GM19035 (cell line): ENCODE measurements around the gene RNF215.

Experiments used
- ATAC-seq: cut with Tn5 transposase; IDR thresholded peaks from one replicate; pipeline ENCODE4 v1.9.1; 2021; ENCODE audit not compliant: unreplicated experiment

The RNF215 gene

DNA sequence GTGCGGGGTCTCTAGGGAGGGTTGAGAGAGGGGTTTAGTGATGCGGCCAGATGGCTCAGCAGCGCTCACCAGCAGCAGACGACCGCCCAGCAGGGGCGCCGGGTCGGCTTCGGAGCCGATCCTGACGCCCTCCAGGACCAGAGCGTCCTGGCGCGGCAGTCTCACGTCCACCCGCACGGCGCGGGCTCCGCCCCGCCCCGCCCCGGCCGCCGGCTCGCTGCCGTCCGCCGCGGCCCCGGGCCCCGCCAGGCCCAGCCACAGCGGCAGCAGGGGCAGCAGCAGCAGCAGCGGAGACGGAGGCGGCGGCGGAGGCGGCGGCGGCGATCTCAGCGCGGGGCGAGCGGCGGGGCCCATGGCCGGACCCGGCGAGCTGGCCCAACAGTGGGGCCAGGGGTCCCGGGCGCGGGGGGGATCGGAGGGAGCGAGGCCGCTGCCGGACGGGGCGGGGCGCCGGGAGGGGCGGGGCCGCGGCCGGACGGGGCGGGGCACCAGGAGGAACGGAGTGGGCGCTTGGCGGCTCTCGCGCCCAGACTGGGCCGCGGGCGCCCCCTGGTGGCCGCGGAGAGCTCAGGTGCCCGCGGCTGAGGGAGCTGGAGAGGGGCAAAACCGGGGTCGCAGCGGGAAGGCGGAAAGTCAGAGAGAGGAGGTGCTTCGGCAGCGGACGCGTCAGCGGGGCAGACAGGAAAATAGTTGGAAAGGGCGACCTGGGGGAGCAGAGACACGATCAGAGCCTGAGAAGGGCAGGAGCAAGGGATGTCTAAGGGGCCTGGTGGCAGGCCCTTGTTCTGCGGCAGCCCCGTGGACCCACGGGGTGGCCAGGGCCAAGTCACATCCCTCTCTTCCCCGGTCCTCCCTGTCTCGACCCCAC is at the start of gene RNF215:
RNF215 (minus strand) TSS at position 452 of the 868 bp plus-strand sequence; CDS start at position 354, 98 bp downstream.
- ATAC-seq, result peak; percentile 76

DNA sequence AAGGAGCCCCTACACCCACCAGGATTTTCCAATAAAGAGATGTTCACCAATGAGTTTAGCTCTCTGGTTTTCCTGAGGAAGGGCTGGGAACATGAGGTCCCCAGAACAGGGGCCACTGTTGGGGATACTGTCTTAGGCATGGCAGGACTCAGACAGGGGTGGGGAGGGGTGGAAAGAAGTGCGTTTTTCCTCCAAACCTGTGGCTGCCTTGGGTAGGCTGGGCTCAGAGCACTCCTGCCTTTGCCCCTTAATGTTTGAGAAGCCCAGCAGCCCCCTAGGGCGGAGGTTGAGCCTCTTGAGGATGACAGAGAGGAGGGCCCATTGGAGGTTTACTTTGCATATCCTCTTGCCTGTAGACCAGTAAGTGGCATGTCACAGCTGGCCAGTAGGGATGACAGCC is 49.0 kb upstream of the RNF215 start:
- ATAC-seq, result no peak

DNA sequence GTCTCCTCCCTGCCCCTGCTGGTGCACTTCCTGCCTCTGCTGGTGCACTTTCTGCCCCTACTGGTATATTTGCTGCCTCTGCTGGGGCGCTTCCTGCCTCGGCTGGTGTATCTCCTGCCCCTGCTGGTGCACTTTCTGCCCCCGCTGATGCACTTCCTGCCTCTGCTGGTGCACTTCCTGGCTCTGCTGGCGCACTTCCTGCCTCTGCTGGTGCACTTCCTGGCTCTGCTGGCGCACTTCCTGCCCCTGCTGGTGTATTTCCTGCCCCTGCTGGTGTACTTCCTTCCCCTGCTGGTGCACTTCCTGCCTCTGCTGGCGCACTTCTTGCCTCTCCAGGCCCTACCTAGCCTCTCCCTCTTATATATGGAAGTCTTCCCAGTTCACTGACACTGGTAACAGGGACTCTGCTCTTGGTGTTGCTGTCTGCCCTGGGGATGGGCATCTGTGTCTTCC is 48.5 kb upstream of the RNF215 start:
- ATAC-seq, result no peak

DNA sequence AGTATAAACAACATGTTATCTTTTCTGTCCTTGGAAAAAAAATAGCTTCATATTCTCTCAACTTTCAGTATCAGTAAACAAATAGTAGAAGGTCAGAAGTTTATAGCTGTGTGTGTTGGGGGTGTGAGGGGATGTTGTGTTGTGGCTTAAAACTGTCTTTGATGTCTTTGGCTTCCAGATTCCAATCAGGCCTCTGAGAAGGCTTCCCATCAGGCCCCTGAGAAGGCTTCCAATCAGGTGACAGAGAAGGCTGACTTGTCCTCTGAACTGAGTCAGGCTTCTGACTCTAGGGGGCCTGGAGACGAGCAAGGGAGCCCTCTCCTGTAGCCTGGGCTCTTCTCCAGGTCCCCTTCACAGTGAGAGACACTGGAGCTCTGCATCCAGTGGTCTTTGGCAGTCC is 47.6 kb upstream of the RNF215 start:
- no peak for ATAC-seq

DNA sequence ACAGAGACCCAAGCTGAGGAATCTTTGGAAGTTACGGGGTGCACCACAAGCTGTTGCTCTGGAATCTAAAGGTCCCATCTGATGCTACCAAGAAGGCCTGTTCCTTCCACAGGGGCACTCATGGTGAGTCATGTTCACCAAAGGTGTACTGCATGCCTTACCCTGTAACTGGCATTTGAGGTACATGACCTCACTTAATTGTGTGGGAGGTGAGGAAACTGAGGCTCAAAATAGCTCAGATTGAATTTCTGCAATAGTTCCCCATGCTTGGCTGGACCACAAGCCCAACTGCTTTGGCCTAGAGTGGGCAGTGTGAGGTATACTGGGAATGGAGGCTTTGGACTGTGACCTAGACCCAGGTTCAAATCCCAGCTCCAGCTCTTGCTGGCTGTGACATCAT is 46.6 kb upstream of the RNF215 start:
- no peak for ATAC-seq

DNA sequence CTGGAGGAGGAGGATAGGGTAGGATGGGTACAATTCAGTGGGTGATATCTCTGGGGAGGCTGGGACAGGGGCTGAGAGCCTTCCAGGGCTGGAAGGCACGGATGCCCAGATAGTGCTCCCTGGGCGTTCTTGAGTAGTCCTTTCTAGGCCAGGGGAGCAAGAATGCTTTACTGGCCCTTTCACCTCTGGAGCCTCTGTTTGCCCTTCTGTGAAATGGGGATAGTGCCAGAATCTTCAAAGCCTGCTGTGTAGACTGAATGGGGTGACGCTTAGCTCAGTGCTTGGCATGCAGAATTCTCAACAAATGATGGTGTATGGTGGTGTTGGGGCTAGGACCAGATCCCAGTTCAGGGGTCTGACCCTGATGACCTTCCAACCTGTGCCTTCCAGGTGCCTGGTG is 46.0 kb upstream of the RNF215 start:
- ATAC-seq, result no peak

DNA sequence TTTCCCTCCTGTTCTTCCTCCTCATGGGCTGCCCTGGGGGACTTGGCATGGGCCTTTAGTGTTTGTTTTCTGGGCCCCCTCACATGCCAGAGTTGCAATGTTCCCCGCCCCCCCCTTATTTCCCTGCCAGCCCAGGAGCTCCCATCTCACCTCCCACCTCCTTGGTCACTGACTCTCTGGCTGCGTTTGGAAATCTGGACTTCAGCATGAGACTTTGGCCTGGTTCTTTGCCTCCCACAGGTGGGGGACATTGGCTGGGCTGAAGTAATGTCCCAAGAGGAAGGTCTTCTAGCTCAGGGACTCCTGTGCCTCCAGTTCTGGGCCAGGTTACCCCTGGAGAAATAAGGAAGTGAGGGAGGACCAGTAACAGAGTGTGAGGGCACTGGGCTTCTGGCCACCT is 45.3 kb upstream of the RNF215 start:
- ATAC-seq, result no peak

DNA sequence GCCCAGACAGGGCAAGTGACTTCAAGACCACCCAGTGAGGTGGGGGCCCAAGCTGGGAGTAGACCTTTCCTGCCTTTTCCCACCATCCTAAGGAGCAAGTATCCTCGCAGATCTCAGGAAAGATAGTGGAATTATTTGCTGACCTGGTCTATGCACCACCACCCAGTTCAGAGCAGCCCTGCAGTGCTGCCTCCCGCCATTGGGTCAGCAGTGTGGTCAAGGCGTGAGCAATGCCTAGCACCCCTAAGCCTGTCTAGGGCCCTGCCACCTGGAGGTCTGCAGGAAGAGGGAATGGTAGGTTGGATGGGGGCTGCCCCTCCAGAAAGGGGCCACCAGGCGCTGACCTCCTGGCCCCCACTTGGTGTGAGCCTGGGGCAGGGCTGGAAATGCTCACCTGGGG is 44.9 kb upstream of the RNF215 start:
- no peak for ATAC-seq

DNA sequence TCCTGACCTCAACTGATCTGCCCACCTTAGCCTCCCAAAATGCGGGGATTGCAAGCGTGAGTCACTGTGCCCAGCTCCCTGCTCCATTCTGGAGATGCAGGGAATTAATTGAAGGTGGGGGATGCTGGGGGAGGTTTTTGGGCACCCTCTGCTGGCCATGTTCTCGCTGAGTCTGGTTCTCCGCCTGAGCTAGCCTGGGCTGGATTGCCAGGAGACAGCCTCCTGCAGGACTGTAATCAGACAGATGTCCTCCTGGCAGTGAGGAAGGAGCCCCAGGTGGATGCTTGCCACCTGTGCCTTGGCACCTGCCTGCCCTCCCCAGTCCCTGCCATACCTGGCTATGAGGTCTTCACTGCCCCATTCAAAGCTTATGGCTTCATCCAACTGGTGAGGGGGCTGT is 43.7 kb upstream of the RNF215 start:
- ATAC-seq, result no peak

DNA sequence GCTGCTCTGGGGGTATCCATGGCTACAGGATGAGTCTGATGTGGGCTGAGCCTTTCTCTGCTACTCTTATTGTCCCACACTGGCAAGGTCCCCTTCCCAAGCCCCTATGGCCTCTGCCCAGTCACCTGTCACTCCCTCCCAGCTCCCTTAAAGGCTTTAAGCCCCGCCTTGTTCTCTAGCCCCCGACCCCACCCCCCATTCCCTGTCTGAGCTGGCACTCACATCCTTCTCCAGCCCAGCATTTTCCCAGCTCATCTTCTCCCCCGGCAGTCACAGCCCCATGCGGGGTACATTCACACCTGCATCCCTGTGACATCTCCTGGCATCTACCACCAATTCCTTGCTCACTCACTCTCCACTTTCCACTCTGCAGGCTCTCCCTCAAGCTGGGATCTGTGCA is 42.7 kb upstream of the RNF215 start:
- no peak for ATAC-seq

DNA sequence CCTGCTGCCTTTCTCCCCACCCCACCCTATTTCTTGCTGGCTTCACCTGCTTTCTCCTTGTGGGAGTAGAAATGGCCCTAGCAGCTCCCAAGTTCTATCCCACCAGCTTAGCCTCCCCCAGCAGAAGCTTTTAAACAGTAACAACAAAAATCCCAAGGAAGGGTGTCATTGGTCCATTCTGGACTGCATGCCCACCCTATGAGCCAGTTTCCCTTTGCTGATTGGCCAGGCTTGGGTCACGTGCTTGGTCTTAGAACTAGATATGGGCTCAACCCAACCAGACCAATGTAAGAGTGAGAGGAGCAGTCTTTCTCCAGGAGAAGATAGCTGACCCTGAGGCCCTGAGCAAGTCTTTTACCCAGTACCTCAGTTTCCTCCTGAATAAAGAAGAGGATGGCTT is 40.7 kb upstream of the RNF215 start:
- no peak for ATAC-seq

DNA sequence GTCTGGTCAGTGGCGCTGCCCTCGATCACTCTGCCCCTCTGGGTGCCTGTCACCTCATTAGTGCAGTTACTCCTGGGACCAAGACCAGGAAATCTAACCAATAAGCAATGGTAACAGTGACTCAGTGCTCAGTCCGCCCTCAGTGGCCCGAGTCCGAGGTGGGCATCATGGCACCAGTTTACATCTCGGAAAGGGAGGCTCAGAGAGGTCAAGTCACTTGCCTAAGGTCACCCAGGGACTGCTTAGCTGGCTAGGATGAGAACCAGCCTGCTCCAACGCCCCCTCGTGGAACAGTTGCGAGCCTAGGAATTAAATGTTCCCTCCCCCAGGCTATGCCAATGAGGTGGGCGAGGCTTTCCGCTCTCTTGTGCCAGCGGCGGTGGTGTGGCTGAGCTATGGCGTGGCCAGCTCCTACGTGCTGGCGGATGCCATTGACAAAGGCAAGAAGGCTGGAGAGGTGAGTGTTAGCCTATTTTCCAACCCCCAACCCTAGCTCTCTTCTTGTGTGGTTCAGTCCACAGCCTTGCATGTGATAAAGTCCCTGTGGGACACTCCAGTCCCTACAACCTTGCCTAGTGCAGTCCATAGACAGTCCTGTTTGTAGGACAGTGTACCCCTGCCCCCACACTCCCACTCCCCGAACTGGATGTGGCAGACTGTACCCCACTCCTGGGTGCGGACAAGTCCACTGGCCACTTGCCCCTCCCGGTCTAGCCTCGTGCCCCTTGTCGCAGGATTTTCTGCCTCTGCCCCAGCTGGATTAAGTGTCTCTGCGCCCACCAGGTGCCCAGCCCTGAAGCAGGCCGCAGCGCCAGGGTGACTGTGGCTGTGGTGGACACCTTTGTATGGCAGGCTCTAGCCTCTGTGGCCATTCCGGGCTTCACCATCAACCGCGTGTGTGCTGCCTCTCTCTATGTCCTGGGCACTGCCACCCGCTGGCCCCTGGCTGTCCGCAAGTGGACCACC is 39.5 kb upstream of the RNF215 start:
- ATAC-seq, result no peak

DNA sequence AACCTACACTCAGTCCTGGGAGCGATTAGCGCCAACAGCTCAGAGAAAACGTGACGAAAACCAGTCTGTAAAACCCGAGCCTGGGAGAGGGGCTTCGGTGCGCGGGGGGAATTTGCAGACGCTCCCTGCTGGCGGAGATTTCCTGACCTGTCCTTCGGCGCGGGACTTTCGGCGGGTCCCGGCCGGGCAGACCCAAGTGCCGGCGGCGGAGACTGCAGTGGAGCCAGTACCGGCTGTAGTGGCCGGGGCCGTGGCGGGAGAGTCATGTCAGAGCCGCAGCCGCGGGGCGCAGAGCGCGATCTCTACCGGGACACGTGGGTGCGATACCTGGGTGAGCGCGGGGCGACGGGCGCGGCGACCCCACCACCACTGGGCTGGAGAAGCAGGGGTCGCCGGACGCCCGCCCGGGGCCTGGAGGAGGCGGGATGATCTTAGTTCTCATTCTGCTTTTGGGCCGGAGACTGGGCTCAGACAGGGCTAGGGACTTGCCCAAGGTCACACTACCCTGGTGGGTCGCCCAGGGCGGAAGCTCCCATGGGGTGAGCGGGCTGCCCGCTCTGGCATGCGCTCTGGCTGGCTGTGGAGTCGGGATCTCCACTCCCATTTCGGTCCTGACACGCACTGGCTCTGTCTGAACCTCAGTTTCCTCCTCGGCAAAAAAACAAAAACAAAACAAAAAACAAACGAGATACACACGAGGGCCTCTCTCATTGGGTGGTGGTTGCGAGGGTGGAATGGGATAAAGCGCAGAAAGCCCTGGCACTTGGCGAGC is 38.6 kb upstream of the RNF215 start, which contains the start of gene MTFP1:
MTFP1 (plus strand) TSS at position 153 of the 772 bp plus-strand sequence; CDS start at position 265, 112 bp downstream.
- no peak for ATAC-seq

DNA sequence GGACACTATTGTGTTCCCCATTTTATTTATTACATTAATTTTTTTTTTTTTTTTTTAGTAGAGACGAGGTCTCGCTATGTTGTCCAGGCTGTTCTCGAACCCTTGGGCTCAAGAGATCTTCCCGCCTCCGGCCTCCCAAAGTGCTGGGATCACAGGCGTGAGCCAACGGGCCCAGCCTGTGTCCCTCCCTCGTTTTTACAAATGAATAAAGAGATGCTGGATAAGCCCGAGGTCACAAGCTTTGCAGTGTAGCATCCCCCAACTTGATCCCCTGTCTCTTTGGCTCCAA is 38.1 kb upstream of the RNF215 start:
- ATAC-seq, result no peak

DNA sequence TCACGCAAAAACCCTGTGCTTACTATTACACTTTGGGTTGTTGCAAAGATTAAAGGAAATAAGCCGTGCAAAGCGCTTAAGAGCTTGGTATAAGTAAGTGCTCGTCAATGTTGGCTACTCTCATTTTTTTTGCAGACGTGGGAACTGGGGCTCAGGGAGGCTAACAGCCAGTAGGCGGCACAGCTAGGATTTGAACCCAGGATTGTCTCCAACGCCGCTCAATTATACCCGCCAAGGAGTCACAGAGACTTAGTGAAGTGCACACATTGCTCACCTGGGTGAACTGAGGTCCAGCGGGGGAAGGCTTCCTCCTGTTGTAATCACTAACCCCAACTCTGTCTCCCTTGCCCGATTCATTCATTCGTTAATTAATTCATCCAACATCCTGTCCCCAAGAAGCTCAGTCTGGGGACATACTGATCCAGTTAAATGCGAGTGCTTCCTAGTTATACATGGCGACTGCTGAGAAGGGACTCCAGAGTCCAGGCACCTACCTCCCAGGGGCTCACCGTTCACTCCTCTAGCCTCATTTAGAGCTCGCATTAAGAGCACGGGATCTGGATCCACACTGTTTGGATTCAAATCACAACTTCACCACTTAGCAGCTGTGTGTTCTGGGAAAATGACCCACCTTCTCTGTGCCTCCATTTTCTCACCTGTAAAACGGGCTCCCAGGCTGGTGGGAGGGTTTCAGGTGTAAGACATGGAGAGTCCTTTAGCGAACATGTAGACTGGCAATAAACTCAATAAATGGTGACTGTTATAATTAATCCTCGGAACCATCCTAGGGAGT is 37.5 kb upstream of the RNF215 start:
- no peak for ATAC-seq

DNA sequence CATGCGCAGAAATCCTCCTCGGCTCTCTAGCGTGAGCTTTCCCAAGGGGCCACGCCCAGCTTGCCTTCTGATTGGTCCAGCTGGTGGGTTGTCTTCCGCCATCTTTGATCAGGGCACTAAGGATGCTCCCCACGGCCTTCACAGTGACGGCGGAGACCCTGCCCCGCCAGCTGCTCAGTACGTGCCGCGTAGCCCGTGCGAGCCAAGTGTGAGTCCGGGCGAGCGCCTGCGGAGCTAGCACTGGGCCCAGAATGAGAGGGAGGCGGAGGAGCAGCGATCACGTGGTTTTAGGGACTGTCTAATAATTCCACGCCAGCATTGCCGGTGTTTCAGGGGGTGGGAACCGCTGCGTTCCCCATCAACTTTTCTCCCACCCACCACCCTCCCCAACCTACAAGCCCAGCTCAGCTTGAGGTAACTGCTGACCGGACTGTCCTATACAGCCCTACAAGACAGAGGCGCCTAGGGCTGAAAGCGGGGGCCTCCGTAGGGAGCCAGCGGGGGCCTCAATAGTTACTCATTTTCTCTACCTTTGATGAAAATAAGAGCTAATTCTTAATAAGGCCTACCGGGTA is 36.8 kb upstream of the RNF215 start:
- peak; percentile 89 for ATAC-seq

DNA sequence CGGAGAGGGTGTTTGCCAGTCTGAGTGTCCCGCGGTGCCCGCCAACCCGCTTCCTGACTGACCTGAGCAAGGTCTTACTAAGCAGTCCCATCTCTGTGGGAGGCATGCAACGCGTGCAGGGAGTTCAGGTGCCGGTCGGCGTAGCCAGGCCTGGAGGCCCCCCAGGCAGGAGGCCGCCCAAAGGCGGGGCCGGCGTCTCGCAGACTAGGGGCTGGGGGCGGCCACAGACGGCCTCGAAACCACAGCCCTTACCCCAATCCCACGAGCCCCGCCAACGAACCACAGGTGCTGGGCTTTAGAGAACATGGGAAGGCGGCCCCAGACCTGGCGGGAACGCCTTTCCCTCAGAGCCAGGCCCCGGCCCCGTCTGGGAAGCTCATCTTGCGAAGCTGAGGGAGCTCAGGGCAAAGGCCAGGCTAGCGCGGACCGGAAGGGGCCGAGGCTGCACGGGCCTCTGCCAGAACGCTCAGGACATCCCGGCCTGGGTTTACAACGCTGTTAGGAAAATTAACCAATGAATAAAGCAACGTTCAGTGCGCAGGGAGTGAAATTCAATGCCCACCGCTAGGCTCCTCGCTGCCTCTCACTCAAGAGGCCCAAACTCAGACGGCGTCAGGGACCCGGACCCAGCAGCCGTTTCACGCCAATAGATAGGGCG is 36.2 kb upstream of the RNF215 start:
- ATAC-seq, result peak; percentile 32

DNA sequence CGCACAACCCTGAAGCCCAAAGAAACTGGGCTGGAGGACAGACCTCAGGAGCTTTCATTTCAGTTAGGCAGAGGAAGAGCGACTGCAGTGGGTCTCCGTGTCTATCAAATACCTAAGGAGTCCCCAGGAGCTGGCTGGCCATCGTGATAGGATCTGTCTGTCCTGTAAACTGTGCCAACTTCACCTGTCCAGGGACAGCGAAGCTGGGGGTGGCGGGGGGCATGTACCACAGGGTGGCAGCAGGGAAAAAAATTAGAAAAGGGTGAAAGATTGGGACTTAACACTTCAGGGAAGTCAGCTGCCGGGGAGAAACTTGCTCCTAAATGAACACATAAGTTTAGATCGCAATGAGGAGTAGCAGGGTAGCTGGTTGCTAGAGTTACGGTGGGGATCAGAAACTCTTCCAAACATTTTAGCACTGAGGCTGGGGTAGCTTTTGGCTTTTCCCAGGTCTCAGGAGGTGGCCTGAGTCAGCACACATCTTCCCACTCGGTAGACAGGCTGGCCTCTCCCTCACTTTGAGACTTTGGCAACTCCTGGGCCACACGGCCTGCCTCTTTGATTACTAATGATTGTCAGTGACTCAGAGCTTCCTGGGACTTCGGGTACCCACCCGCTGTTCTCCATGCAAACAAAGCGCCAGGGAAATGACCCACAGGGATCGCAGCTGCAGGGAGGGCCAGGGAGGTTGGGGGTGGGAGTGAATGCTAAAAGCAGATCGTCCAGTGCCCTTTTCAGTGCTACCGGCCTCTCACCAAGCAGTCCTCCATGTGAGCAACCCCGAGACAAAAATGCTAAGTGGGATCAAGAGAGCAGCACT is 35.5 kb upstream of the RNF215 start:
- no peak for ATAC-seq
